NCI-H748 treated with DMSO at 0.1 percent for 48 hours (cell line): ENCODE results near the gene TMEM131L.
"Not testable (repeated sequence)": the region's sequence is repeated elsewhere in the genome, so short reads cannot be mapped to it uniquely, and the experiment has no call there.

Experiments used
- DNase-seq: peaks from one replicate; lab custom pipeline; 2025; lab: John Stamatoyannopoulos, UW

Gene TMEM131L

DNA sequence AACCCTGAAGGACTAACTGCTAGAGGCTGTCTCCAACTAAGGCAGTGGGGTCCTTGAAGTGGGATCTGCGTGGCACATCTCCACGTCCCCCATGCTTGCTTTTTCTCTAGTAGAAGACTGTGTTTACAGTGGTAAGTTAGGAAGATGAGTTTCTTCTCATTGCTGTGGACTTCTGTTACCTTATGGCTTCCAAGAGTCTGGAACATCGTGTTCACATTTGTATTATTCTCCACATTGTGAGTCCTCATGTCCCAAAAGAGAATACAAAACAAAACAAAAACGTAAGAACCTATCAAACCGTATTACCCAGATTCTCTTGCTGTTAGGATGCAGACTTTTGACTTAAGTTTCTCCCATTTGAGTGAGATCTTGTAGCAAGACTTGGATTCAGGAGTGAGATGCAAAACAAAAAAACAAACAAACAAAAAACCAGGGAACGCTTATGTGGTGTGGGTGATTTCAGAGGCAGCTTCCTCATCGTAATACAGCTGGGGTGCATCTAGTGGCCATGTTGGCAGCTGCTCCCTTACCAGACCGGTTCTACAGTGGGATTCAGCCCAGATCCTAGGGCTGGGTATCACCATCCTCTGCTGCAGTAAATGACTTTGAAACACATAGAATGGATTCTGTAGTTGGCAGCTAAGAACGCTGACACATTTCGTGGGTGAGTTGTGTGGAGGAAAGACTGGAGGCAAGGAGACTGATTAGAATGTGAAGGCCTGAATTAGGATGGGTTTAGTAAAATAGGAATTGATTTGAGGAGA, 41.3 kb downstream of the TMEM131L start:
- DNase-seq = no peak

DNA sequence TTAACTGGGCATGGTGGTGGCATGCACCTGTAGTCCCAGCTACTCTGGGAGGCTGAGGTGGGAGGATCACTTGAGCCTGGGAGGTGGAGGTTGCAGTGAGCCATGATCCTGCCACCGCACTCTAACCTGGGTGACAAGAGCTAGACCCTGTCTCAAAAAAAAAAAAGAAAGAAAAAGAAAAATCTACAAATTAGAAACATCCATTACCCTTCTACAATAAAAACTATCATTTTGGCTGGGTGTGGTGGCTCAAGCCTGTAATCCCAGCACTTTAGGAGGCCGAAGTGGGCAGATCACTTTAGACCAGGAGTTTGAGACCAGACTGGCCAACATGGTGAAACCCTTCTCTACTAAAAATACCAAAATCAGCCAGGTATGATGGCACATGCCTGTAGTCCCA, 43.1 kb downstream of the TMEM131L start:
- not testable (repeated sequence) for DNase-seq

GRCh38 chr4:153509724-153510123, 43.6 kb downstream of the TMEM131L start:
- DNase-seq = no peak

DNA sequence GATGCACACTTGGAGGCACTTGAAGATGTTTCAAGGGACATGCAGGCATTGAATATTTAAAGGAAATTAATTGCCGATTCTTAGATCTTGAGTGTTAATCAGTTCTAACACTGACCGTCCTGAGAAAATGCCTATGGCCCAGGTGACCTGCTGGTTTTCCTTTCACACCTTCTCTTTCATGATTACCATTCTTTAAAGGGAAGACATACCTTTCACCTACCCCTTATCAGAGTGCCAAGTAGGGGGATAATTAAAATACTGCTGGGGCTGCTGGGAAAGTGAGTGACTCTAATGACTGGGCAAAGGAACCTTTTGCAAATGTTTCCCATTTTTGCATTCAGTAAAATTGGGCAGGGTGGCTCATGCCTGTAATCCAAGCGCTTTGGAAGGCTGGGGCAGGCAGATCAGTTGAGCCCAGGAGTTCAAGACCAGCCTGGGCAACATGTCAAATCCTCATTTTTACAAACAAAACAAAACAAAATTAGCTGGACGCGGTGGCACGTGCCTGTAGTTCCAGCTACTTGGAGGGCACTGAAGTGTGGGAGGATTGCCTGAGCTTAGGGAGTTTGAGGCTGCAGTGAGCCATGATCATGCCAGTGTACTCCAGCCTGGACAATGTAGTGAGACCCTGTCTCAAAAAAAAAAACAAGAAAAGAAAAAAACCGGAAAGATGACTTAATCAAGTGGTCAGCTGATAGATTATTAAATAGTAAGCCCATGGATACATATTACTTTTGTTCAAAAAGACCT, 44.3 kb downstream of the TMEM131L start:
- DNase-seq = no peak

GRCh38 chr4:153511104-153511503, 44.9 kb downstream of the TMEM131L start:
- no peak for DNase-seq

DNA sequence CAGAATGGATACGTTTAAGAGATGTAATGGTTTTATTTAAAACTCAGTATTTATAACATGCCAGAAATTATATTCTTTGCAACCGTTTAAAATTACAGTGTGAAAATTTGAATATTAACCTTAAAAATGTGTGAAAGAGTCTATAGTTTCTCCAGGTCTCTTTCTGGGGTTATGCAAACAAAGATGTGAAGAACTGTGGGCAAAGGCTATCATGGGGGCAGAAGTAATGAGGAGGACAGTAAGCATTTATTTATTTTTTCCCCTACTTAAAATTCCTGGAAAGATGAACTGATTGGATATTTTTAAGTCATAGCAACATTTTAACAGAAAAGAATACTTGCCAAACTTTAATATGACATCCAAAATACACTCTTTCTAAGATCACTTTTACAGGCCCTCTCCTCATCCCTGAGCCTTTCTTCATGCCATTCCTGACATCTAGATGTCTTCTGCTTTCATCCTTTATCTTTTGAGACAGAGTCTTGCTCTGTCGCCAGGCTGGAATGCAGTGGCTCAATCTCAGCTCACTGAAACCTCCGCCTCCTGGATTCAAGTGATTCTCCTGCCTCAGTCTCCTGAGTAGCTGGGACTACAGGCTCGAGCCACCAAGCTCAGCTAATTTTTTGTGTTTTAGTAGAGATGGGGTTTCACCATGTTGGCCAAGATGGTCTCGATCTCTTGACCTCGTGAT, 46.1 kb downstream of the TMEM131L start:
- no peak for DNase-seq

- DNase-seq = no peak
These were observed 46.9 kb downstream of the TMEM131L start for GRCh38 chr4:153512952-153513500.

DNA sequence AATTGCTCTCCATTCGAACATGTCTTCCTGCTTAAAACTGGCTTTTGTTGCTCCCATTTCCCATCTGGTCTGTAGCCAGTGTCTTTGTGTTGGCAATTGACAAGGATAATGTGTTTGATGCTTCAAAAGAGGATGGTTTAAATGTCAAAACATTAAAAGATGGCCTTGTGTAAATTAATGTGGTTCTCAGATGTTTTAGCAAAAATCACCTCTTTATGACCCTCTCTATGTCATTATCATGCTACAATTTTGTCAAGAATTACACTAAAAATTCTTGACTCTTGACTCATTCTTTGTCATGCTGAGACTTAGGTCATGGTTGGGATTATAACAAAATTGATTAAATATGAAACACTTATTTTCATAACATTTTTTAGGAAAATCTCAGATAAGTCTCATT, 47.4 kb downstream of the TMEM131L start:
- no peak for DNase-seq

DNA sequence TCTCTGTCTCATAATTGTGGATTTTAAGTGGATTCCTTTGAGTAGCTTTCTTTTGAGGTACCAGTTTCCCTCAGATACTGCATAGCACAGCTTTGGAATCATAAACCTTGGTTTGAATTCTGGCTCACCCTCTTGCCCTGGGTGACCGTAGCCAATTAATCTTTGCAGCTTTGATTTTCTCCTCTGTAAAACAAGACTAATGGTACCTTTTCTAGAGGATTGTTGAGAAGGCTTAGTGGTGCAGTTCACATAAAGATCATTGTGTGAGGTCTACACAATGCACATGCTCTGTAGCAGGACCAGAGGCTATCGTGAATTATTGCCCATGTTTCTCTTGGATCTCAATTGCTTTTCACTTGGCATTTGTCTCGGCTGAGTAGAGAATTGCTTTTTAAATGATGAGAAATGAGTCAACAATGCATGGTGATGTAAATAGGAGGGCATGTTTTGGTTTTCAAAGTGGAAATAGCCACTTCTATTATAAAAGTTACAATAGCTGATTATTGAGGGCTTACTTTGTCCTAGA, 47.9 kb downstream of the TMEM131L start:
- DNase-seq = no peak

DNA sequence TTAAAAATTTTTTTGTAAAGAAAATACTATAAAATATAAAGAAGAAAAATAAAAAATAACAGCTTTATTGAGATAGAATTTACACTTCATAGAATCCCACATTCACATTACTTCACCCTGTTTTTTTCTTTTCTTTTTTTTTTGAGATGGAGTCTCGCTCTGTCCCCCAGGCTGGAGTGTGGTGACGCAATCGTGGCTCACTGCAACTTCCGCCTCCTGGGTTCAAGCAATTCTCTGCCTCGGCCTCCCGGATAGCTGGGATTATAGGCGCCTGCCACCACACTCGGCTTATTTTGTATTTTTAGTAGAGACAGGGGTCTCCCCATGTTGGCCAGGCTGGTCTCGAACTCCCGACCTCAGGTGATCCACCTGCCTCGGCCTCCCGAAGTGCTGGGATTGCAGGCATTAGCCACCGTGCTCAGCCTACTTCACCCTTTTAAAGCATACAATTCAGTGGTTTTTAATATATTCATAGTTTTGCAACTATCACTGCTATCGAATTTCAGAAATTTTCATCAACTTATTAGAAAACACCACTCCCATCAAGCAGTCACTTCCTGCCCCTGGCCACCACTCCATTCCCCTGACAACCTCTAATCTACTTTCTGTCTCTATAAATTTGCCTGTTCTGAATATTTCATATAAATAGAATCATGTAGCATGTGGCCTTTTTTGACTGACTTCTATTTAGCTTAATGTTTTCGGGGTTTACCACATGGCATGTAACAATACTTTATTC, 48.7 kb downstream of the TMEM131L start:
- no peak for DNase-seq

- DNase-seq = no peak
These were observed 51.0 kb downstream of the TMEM131L start for GRCh38 chr4:153517159-153517558.

GRCh38 chr4:153518001-153518400, 51.8 kb downstream of the TMEM131L start:
- no peak for DNase-seq

GRCh38 chr4:153518637-153519389, 52.7 kb downstream of the TMEM131L start:
- DNase-seq = no peak

- no peak for DNase-seq
These were observed 53.5 kb downstream of the TMEM131L start for GRCh38 chr4:153519687-153520086.

- DNase-seq = no peak
These were observed 54.1 kb downstream of the TMEM131L start for GRCh38 chr4:153520227-153520626.

GRCh38 chr4:153520801-153521329, 54.7 kb downstream of the TMEM131L start:
- DNase-seq = no peak

GRCh38 chr4:153521478-153521877, 55.3 kb downstream of the TMEM131L start:
- DNase-seq = no peak

DNA sequence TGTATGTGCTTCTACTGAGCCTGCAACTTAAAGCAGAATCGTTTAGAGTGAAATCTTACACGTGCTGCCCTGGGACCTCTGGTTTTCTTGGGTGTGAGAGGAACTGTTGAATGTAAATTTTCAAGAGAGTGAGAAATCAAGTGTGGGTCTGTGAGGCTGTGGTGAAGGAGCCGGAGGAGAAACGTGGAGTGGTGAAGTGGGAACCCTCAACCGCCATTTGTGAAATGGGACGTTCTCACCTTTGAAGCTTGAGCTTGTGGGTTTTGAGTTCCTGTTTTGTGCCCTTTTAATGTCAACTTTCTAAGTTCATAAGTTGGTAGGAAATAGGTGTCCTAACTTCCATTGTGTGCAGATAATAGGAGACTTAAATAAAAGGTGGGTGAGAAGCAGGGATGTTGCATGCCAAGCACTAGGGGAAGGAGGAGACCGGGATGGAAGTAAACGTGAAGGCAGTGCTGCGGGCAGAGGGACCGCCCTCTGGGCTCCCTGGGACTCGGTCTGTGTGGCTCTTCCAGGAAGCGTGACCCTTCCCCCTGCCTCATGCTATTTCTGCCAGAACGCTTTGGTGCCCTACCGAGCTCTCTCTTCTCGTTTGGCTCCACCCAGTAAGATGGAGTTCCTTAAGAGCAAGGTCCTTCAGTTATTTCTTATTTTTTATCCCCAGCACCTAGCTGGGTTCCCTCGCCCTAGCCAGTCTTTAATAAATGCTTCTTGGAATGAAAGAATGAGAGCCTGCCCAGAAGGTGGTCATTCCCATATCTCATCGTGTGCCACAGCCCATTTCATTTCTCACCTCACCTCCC, 56.0 kb downstream of the TMEM131L start:
- DNase-seq = no peak

- DNase-seq = no peak
These were observed 56.6 kb downstream of the TMEM131L start for GRCh38 chr4:153522802-153523094.
